ENCODE measurements around the gene TSEN2. TPM values are rescaled to one million over a fixed set of nuclear protein-coding genes. Genes with fewer than 3 reads are reported as not detected.

TSEN2 gene
- total RNA-seq, 1 experiment from 2014 or later: 22.0 TPM

- Histone ChIP-seq H4K5ac (ENCODE audit: insufficient read length, low read depth, low read length) (no peak overlapping the region), H3K79me2 (ENCODE audit: insufficient read depth, low read length) (no peaks in the 10 kb centered on the region), H3K4me2 (ENCODE audit: insufficient read depth, insufficient read length, low read length) (no peak overlapping the region), H3K79me1 (ENCODE audit: insufficient read depth, low read depth, low read length, poor library complexity, severe bottlenecking) (no peaks in the 10 kb centered on the region), H3T11ph (ENCODE audit: low read length) (no peak overlapping the region), H3K18ac (ENCODE audit: insufficient read length, low read depth, low read length) (no peak overlapping the region), H2BK12ac (ENCODE audit: insufficient read length, low read depth, low read length) (no peak overlapping the region), H4K8ac (replicated peaks; ENCODE audit: insufficient read length, low read depth, low read length) (no peak overlapping the region), H3K9ac (ENCODE audit: extremely low read depth, insufficient read length, low read length) (no peak overlapping the region), H3K9me3 (ENCODE audit: control insufficient read depth, low read depth, low read length) (no peaks in the 10 kb centered on the region), H2BK5ac (ENCODE audit: insufficient read length, low read length) (no peak overlapping the region), H3K27ac (ENCODE audit: insufficient read length, low read depth, low read length) (no peak overlapping the region), H3K4me1 (ENCODE audit: insufficient read depth, low read length) (no peaks in the 10 kb centered on the region), H2AK5ac (ENCODE audit: insufficient read length, low read length) (no peak overlapping the region), H4K91ac (ENCODE audit: insufficient read length, low read depth, low read length) (no peak overlapping the region), H3K23ac (ENCODE audit: insufficient read length, low read depth, low read length) (no peak overlapping the region), H2BK15ac (ENCODE audit: low read depth, low read length) (no peak overlapping the region), H3K4ac (ENCODE audit: low read depth, low read length) (no peak overlapping the region), H2BK120ac (ENCODE audit: low read depth, low read length, poor library complexity, severe bottlenecking) (no peak overlapping the region), H3K23me2 (ENCODE audit: insufficient read length, low read depth, low read length, poor library complexity, severe bottlenecking) (no peaks in the 10 kb centered on the region), H2AFZ (ENCODE audit: low read length) (no peak overlapping the region), H3K56ac (ENCODE audit: insufficient read length, low read depth, low read length) (no peak overlapping the region), H3K14ac (ENCODE audit: insufficient read depth, low read length) (no peak overlapping the region), H2BK20ac (ENCODE audit: low read depth, low read length, poor library complexity, severe bottlenecking) (no peak overlapping the region), H4K20me1 (ENCODE audit: control insufficient read depth, insufficient read depth, insufficient read length) (peaks cover 2% of the 10 kb centered on the region), H3K27me3 (ENCODE audit: insufficient read depth, low read length) (no peaks in the 10 kb centered on the region)
- Mint-ChIP-seq H3K4me1 (0 out of 4 replicates have a peak, but pooled peaks cover 0 to under 1% of the 10 kb centered on the region in 2 experiments), H3K9me3 (no peaks in the 10 kb centered on the region), H3K27me3 (ENCODE audit: low read depth) (no peaks in the 10 kb centered on the region), H3K27ac (peak overlapping the region in 1 of 3 experiments; percentile 68; a peak in 2 of 7 replicates), H3K36me3 (ENCODE audit: insufficient read depth in 1 of 3, low read depth in 3 of 3) (peaks cover 33 to 87% (median 78%) of the 10 kb centered on the region in 3 experiments), H3K4me3 (no peak overlapping the region)
- no peak for TF ChIP-seq CTCF (conservative IDR thresholded peaks at IDR 0.05)
- WGBS (ENCODE audit: extremely low coverage, insufficient read length, low lambda C conversion rate): no CpG with 5 or more reads among the region's 3 CpGs
- DNase-seq: no peak
Measured at GRCh38 chr3:12579456-12579855, 95.2 kb downstream of the TSEN2 start.

Measured in H9 (cell line).